OCI-LY1 (cell line): ENCODE measurements around the gene JAG1.

Experiments used
- H2AFZ ChIP-seq: fragments of 200-600 bp; sonication (generic), shearing (Covaris generic); 2 replicates; pipeline ENCODE4 v1.6.0; 2014; ENCODE audit warnings: antibody characterized with exemption, mild to moderate bottlenecking, low read length
- H3F3A ChIP-seq: fragments of 200-600 bp; sonication (generic), shearing (Covaris generic); 2 replicates; pipeline ENCODE4 v1.6.0; 2014; ENCODE audit warnings: mild to moderate bottlenecking, antibody characterized with exemption, low read length, moderate library complexity; ENCODE audit not compliant: insufficient read depth
- H3K27ac ChIP-seq: fragments of 200-600 bp; sonication (generic); 2 replicates; pipeline ENCODE4 v1.5.1; 2014; ENCODE audit warnings: low read length, mixed run types, mild to moderate bottlenecking, low read depth; ENCODE audit not compliant: poor library complexity, severe bottlenecking
- H3K27me3 ChIP-seq: fragments of 200-600 bp; sonication (generic); 2 replicates; pipeline ENCODE4 v1.6.0; 2014; ENCODE audit warnings: antibody characterized with exemption, mild to moderate bottlenecking, low read length, moderate library complexity; ENCODE audit not compliant: insufficient read depth
- H3K36me3 ChIP-seq: fragments of 200-600 bp; sonication (generic); 2 replicates; pipeline ENCODE4 v1.6.1; 2014; ENCODE audit warnings: mild to moderate bottlenecking, antibody characterized with exemption, low read length, moderate library complexity, mixed read lengths; ENCODE audit not compliant: insufficient read depth
- H3K4me1 ChIP-seq: fragments of 200-600 bp; sonication (generic); 2 replicates; pipeline ENCODE4 v1.5.1; 2014; ENCODE audit warnings: mild to moderate bottlenecking, low read length, moderate library complexity; ENCODE audit not compliant: insufficient read depth, severe bottlenecking
- H3K4me2 ChIP-seq: fragments of 200-600 bp; sonication (generic), shearing (Covaris generic); 2 replicates; pipeline ENCODE4 v1.6.1; 2014; ENCODE audit warnings: low read length
- H3K4me3 ChIP-seq: fragments of 200-600 bp; sonication (generic); 2 replicates; pipeline ENCODE4 v1.5.1; 2014; ENCODE audit warnings: low read length, low read depth, mild to moderate bottlenecking, mixed read lengths; ENCODE audit not compliant: poor library complexity, severe bottlenecking
- H3K79me2 ChIP-seq: fragments of 200-600 bp; shearing (Covaris generic); 2 replicates; pipeline ENCODE4 v1.6.1; 2016; ENCODE audit warnings: mixed run types, low read length, mixed read lengths; ENCODE audit not compliant: insufficient read depth
- H3K9ac ChIP-seq: fragments of 200-600 bp; sonication (generic), shearing (Covaris generic); 2 replicates; pipeline ENCODE4 v1.6.1; 2014; ENCODE audit warnings: mild to moderate bottlenecking, low read length, mixed read lengths
- H3K9me2 ChIP-seq: fragments of 200-600 bp; sonication (generic), shearing (Covaris generic); 2 replicates; pipeline ENCODE4 v1.6.1; 2014; ENCODE audit warnings: low read depth, mild to moderate bottlenecking, low read length, mixed read lengths
- H3K9me3 ChIP-seq: fragments of 200-600 bp; shearing (Covaris generic); 2 replicates; pipeline ENCODE4 v1.6.1; 2014; ENCODE audit warnings: low read length, mixed read lengths
- H4K20me1 ChIP-seq: fragments of 200-600 bp; sonication (generic), shearing (Covaris generic); 2 replicates; pipeline ENCODE4 v1.6.0; 2016; ENCODE audit warnings: mild to moderate bottlenecking, low read length; ENCODE audit not compliant: insufficient read depth
- CTCF ChIP-seq: fragments of 200-600 bp; sonication (generic), shearing (Covaris generic); IDR thresholded peaks from 2 replicates; pipeline ENCODE4 v1.5.1; 2017; ENCODE audit warnings: mild to moderate bottlenecking, antibody characterized with exemption, low read length, moderate library complexity, mixed read lengths
- EZH2 ChIP-seq: fragments of 200-600 bp; sonication (generic), shearing (Covaris generic); IDR thresholded peaks from 2 replicates; pipeline ENCODE4 v1.8.0; 2017; ENCODE audit warnings: borderline replicate concordance, mixed run types, mild to moderate bottlenecking, antibody characterized with exemption, low read length, moderate library complexity, mixed read lengths

Gene JAG1

GRCh38 chr20:10665791-10666190 is 8.0 kb downstream of the JAG1 start:
- no peak overlapping the region for H3K4me3 ChIP-seq
- no peak overlapping the region for H3K4me2 ChIP-seq
- no peaks in the 10 kb centered on the region for H3K9me3 ChIP-seq
- H3F3A ChIP-seq, result no peaks in the 10 kb centered on the region
- H3K27me3 ChIP-seq, result no peaks in the 10 kb centered on the region; the same call in 1 of the 2 replicates
- no peaks in the 10 kb centered on the region for H3K36me3 ChIP-seq
- H4K20me1 ChIP-seq, result no peaks in the 10 kb centered on the region
- no peaks in the 10 kb centered on the region for H3K9me2 ChIP-seq
- H3K9ac ChIP-seq, result no peak overlapping the region
- no peaks in the 10 kb centered on the region for H3K79me2 ChIP-seq
- TF ChIP-seq EZH2, result no peak
- no peak for TF ChIP-seq CTCF
- H3K27ac ChIP-seq, result no peak overlapping the region
- peaks cover 13% of the 10 kb centered on the region for H3K4me1 ChIP-seq
- no peak overlapping the region for H2AFZ ChIP-seq

- no peak overlapping the region for H3K4me3 ChIP-seq
These were observed 8.7 kb downstream of the JAG1 start for GRCh38 chr20:10665027-10665561.

GRCh38 chr20:10663756-10664155 is 10.0 kb downstream of the JAG1 start:
- no peak for TF ChIP-seq EZH2
- TF ChIP-seq CTCF, result no peak
- Histone ChIP-seq H3K4me1 (no peaks in the 10 kb centered on the region), H3K79me2 (no peaks in the 10 kb centered on the region), H3K4me3 (no peak overlapping the region), H3K9ac (no peak overlapping the region), H3F3A (no peaks in the 10 kb centered on the region), H3K27me3 (no peaks in the 10 kb centered on the region; the same call in 1 of the 2 replicates), H3K9me2 (no peaks in the 10 kb centered on the region), H4K20me1 (no peaks in the 10 kb centered on the region), H3K27ac (no peak overlapping the region), H3K36me3 (no peaks in the 10 kb centered on the region), H3K9me3 (no peaks in the 10 kb centered on the region), H3K4me2 (no peak overlapping the region), H2AFZ (no peak overlapping the region)

More at GRCh38 chr20:10665027-10665561, 8.7 kb downstream of the JAG1 start:
- TF ChIP-seq CTCF, result no peak
- TF ChIP-seq EZH2, result no peak
- Histone ChIP-seq H3K9me2 (no peaks in the 10 kb centered on the region), H3K27ac (no peak overlapping the region), H3K36me3 (no peaks in the 10 kb centered on the region), H3K27me3 (no peaks in the 10 kb centered on the region; the same call in 1 of the 2 replicates), H3K4me1 (peaks cover 6% of the 10 kb centered on the region), H4K20me1 (no peaks in the 10 kb centered on the region), H3K9ac (no peak overlapping the region), H3F3A (no peaks in the 10 kb centered on the region), H3K4me2 (no peak overlapping the region), H3K9me3 (no peaks in the 10 kb centered on the region), H2AFZ (no peak overlapping the region), H3K79me2 (no peaks in the 10 kb centered on the region)
